Measurements from ENCODE around the gene LRMDA.

GRCh38 chr10:75502389-75502788, 71.0 kb downstream of the LRMDA start:
- no peak for TF ChIP-seq MXI1 (IDR thresholded peaks at IDR 0.05; ENCODE audit: borderline replicate concordance, low read depth, low read length)
- TF ChIP-seq CTCF (conservative IDR thresholded peaks at IDR 0.05; ENCODE audit: low read depth, low read length): no peak
- TF ChIP-seq CEBPB (IDR thresholded peaks at IDR 0.05; ENCODE audit: low read depth, low read length): no peak
- TF ChIP-seq BHLHE40 (IDR thresholded peaks at IDR 0.05; ENCODE audit: low read depth, low read length): no peak
- TF ChIP-seq POLR2A (IDR thresholded peaks at IDR 0.05; ENCODE audit: low read depth, low read length): no peak
- TF ChIP-seq ELK1 (IDR thresholded peaks at IDR 0.05; ENCODE audit: borderline replicate concordance, low read depth, low read length): no peak
- no peak for TF ChIP-seq USF2 (IDR thresholded peaks at IDR 0.05; ENCODE audit: low read depth, low read length)
- no peak for TF ChIP-seq RAD21 (IDR thresholded peaks at IDR 0.05; ENCODE audit: low read length)
- no peak for TF ChIP-seq RFX5 (IDR thresholded peaks at IDR 0.05; ENCODE audit: low read depth, low read length)
- no peak for TF ChIP-seq MAZ (IDR thresholded peaks at IDR 0.05; ENCODE audit: borderline replicate concordance, low read depth, low read length)

All from IMR-90 (cell line).